Stimulated activated CD8-positive, alpha-beta memory T cell treated with anti-CD3 and anti-CD28 coated beads, Interleukin-15, amount 100 ng/mL, for 1 hour (primary cell): Measurements from ENCODE around the gene ADK.
A peak's percentile ranks its signal among the peaks of the same experiment; 100 is the strongest.
"Not testable (repeated sequence)": the region's sequence is repeated elsewhere in the genome, so short reads cannot be mapped to it uniquely, and the experiment has no call there.

Source experiments
- DNase-seq: peaks from one replicate; pipeline ENCODE4 v3.0.0-alpha.2; 2020; ENCODE audit warnings: low read depth

ADK gene

DNA sequence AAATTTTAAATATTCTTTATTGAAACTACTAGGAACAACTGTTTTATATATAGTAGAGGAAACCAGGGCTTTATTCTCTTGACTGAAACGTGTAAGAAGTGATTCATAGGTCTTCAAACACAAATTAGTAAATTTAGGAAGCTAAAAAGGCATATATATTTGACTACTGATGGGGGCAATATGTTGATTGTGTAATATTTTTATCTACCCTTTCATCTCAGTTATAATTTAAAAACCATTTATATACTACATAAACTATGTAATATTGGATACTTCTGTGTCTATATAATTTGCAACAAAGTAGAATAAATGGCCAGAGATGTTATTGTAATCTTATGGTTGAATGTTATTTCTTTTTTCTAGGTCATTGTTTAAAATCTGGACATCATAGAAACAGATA is 406.1 kb downstream of the ADK start:
- DNase-seq, result no peak

DNA sequence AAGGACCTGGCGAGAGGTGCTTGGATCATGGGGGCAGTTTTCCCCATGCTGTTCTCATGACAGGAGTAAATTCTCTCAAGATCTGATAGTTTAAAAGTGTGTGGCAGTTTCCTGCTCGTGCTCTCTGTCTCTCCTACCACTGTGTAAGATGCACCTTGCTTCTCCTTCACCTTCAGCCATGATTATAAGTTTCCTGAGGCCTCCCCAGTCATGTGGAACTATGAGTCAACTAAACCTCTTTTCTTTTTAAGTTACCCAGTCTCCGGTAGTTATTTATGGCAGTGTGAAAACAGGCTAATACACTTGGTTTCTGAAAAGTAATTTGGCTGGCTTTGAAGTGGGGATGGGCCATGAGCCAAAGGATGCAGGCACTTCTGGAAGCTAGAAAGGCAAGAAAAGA is 407.4 kb downstream of the ADK start:
- DNase-seq, result no peak

DNA sequence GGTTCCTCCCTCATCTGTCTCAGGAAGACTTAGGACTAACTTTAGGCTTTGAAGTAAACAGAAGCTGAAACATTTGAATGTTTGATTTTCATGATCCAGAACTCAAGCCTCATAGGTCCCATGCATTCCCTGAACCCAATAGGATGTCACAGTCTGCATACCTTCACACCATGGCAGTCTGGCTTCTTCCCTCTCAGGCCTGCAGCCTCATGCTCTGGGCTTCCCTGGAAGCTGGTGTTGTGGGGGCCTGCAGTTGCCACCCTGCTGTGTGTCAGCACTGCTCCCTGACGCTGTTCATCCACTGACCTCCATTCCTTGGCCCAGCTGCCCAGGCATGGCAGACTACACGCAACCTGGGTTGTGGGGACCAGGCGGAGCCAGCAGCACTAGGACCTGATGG is 407.9 kb downstream of the ADK start:
- no peak for DNase-seq

DNA sequence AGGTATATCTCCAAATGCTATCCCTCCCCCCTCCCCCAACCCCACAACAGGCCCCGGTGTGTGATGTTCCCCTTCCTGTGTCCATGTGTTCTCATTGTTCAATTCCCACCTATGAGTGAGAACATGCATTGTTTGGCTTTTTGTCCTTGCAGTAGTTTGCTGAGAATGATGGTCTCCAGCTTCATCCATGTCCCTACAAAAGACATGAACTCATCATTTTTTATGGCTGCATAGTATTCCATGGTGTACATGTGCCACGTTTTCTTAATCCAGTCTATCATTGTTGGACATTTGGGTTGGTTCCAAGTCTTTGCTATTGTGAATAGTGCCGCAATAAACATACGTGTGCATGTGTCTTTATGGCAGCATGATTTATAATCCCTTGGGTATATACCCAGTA is 417.9 kb downstream of the ADK start:
- DNase-seq, result not testable (repeated sequence)

DNA sequence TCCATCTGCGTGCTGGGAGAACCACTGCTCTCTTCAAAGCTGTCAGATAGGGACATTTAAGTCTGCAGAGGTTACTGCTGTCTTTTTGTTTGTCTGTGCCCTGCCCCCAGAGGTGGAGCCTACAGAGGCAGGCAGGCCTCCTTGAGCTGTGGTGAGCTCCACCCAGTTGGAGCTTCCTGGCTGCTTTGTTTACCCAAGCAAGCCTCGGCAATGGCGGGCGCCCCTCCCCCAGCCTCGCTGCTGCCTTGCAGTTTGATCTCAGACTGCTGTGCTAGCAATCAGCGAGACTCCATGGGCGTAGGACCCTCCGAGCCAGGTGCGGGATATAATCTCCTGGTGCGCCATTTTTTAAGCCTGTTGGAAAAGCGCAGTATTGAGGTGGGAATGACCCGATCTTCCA is 422.5 kb downstream of the ADK start:
- DNase-seq, result not testable (repeated sequence)

DNA sequence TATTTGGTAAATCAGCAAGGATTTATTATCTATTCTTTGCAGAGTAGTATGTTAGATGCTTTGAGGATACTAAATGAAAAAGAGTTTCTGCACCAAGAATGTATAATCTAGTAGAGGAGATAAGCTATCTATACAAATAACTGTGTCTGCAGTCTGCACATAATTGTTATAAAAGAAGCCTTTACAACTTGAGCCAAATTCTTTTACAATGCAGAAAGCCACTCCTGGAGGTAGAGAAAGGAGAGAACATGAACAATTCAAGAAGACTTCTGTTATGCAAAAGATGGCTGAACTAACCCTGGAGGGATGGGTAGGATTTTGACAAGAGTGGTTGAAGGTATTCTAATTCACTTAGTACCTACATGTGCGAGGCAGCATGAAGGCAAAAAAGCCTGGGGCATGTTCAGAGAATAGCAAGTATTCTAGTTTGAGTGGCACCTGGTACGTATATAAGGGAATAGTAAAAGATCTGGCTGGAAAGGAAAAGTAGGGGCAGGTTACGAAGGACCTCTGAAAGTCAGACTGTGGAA is 424.2 kb downstream of the ADK start:
- DNase-seq, result no peak

DNA sequence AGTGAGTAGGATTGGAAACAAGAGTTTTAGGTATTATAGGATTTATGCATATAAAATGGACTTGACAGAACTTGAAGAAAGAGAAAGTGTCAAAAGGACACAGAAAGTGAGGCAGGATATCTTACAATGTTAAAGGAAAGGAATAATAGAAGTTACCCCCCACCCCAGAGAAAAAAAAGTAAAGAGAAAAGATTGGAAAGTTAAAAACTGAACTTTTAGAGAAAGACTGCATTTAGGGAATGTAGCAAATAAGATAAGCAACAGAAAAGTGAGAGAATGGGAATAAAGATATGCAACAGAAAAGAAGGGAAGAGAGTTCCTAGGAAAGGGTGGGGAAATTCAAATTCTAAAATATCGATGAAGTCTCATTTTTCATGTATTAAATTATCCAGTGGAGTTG is 424.9 kb downstream of the ADK start:
- DNase-seq, result no peak

DNA sequence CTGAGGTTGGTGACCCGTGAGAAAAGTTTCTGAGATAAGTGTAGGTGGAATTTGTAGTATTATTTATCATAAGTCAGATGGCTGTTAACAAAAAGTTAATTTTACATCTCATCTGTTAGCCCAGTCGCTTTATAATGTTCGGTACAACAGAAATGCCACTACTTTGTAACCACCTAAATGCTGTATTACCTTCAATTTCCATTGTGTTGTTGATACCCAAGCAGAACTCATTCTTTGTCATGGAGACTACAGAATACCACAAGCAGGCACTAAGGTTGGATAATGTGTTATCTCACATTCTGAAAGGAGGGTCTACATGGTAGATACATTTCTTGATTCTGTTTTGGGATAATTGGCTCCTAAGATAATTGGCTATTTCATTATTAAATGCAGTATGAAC is 425.6 kb downstream of the ADK start:
- DNase-seq, result no peak

DNA sequence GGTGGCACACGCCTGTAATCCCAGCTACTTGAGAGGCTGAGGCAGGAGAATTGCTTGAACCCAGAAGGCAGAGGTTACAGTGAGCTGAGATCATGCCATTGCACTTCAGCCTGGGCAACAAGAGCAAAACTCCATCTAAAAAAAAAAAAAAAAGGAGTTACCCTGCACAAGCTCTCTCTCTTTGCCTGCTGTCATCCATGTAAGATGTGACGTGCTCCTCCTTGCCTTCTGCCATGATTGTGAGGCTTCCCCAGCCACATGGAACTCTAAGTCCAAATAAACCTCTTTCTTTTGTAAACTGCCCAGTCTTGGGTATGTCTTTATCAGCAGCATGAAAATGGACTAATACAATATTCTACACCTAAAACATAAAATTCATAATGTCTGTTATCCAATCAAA is 429.4 kb downstream of the ADK start:
- not testable (repeated sequence) for DNase-seq

DNA sequence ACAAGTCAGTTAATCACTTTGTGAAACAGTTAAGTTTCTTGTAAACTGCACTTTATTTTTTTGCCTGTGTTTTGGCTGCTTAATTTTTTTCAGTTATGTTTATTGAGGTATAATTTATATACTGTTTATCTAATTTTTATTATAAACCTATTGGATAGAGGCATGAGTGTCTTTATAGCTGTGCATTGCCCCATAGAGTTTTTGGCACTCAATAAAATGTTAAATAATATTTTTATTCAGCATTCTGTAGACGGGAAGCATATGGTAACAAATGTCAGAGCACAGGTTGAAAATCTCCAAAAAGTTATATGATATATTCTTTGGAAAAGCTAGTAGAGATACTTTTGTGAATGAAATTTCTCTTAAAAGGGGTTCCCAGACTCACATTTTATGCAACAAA is 431.5 kb downstream of the ADK start:
- no peak for DNase-seq

DNA sequence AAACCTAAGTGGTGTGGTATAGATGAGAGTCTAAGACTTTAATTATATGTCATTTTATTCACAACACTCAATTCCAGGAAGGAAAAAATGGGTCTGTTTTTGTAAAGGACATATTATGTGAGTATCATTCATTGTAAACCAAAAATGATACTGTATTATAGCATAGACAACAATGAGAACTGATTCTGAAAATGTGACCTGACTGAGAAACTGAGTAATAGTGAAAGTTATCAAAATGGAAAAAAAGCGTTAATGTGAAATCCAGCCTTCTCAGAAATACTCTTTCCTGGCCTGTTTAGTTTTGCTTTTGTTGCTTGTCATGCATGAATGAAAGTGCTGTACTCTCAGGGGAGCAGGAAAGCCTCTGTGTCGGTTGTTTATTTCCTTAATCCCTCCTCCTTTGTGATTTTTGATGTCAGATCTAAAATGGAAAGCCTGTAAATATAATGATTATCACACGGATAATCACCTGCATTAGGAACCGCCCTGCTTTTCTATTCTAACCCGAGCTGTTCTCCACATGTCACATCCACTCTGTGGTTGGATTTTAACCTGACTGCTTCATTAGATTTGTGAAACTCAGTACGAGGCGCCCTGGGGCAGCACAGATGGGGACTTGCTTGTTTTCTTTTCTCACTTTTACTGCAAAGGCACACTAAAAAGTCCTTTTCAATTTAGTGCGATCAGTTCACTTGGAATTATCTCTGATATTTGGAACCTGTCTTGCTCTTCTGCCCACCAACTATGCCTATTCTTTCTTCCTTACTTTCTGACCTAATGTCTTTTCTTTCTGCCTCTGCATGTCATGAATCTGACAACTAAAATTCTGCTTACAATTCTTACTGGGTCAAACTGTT is 434.4 kb downstream of the ADK start:
- no peak for DNase-seq

DNA sequence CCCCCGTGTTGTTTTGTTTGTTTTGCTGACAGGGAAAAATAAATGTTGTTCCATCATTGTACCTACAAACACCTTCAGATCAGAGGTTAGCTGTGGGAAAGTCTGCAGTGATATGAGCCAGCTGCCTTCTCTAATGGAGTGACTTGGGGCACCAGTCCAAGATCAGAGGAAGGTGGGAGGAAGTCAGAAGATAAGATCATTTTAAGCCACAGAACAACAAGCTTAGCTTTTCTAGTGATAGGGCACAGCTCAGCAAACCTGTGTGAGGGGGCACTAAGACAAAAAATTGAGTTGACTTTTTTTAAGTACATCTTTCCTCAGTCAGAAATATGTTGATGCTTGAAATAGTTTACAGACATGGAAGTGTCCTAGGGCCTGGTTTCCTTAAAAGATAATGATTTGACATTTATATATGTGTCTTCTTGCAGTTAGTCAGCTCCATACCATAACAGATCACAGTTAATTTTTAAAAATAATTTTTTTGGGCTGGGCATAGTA is 435.1 kb downstream of the ADK start:
- peak; percentile 2 for DNase-seq

DNA sequence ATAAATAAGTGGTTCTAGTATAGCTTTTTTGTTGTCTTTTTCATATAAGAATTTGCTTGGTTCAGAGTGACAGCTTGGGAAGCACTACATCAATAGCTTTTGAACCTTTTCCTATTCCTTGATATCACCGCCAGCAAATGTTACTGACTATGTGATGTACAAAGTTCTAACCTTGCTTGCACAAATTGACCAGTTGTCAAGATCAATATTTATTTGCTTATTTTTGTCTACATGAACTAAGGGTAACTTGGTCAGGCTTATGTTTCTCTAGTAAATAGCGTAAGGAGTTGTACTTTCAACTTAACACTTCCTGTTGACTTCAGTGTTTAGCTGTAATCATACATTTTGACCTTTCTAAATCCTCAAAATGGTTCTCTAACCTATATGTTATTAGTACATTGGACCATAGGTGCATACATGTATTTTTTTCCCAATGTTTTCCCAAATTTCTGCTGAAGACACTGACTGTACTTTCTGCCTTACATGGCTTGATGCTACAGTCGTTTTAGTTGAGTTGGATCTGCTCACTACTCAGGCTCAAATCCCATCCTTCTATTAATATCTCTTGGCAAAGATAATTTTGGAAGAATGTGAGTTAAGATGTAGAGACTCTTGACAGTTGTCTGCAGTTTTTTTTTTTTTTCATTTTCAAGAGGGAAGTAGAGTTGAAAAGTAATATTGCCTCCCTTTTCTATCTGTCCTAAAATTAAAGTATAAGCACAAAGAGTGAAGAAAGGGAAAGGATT is 436.3 kb downstream of the ADK start:
- no peak for DNase-seq

DNA sequence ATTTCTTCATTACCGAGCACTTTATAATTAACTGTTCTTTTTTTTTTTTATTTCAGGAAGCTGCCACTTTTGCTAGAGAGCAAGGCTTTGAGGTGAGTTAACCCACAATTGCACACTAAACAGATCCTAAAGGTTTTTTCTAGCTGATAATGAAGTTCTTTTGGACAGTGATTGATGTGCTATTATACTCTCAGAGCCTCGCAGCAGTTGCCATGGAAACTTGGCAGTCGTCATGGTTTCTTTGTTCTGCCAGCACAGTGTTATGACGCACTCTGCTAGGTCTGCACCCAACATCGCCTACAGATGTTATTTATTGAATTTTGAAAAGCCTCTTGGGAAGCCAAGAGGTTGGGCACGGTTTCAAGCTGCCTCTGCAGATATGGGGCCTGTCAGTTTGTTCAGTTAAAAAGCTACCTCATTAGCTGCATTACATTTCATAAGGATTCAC is 438.2 kb downstream of the ADK start:
- peak; percentile 66 for DNase-seq

DNA sequence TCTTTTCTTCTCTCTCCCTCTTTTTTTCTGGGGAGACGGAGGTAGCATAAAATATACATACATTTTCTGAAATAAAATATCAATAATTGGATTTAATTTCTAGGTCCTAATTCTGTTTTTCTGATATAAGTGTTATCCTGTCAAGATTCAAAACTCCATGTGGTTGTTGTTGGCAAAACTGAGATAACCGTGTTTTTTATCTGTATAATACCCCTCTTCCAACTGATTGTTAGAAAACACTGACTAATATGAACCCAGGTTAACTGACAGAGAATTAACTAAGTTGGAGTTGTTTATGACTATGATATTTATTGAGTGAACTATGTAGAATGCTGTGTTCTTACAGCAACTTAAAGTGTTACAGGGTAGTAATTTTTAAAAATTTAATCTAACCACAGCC is 438.8 kb downstream of the ADK start:
- no peak for DNase-seq

DNA sequence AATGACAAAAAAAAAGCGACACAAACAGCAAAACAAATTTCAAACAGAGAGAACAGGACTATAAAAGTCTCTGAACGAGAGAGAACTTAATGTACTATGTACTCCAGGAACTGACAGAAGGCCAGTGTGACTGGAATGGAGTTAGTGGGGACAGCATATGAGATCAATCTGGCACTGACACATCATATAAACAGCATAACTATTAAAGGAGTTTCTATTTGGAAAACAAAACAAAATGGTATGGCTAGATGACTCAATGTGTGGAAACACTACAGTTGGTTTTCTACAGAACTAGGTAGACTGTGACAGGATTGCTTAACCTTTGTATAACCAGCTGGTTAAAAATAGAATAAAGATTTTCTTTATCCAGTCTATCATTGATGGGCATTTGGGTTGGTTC is 442.4 kb downstream of the ADK start:
- DNase-seq, result no peak

DNA sequence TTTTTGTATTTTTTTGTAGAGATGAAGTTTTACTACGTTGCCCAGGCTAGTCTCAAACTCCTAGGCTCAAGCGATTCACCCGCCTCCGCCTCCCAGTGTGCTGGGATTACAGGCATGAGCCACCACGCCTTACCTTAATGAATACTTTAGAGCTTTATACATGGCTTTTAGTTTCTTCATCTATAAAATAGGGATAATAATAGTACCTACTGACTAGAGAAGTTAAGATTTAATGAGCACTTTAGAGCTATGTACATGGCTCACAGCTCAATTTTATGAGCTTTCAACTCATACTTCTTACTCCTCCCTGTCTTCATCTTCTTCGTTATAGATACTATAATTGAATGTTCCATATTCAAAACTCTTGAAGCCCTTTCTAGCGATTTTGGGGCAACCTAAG is 445.7 kb downstream of the ADK start:
- no peak for DNase-seq

DNA sequence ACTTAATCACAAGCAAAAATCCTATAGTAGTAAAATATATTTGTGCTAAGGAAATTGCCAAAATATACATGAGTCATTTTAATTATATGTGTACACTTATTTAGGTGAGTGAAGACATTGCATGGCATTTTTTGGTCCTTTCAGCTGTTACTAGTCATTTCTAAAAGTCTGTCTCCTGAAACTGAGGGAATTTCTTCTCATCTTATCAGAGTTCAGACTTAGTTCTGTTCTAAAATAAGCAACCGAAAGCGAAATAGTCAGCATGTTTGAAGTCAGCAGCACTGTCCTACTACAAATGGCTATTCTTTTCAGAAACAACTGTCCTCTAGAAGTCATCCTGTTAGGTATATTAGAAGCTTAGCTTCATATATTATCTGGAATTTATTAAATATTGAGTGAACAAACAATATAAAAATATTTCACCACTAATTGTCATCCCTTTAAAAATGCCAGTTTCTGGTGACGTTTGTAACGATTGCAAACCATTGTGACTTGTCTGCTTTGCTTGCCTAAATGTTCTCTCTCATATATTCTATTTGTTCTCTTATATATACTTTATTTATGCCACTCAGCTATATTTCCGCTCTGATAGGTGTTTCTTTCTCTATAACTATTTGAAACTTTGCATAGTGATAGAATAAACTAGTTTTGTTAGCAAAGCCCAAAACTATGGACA is 448.0 kb downstream of the ADK start:
- DNase-seq, result no peak

DNA sequence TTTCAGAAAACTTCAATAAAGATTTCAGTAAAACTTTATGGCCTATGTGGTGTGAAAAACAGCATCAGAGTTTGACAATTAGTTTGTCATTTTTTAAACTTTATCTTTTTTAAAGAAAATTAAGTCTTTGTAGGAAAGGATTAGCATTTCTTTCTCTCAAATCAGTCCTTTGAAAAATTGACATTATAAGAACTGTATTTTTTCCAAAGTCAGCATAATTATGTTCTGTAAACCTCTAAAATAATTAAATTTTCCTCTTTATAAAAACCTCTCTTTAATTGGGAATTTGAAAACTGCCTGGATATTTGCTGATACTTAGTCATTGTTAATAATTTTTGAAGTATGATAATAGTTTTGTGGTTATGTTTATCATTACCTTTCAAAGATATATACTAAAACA is 448.7 kb downstream of the ADK start:
- no peak for DNase-seq

DNA sequence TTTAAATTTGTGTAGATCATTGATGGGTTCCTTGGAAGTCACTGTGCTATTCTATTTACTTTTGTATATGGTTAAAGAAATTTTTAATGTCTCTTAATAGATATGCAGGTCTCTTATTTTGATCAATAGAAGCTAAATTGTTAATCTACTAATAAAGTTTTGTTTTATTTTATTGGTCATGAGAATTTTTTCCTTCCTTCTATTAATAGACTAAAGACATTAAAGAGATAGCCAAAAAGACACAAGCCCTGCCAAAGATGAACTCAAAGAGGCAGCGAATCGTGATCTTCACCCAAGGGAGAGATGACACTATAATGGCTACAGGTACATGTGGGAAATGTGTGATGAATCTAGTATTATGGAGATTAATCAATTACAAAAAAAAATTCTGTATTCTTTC is 449.1 kb downstream of the ADK start:
- no peak for DNase-seq

DNA sequence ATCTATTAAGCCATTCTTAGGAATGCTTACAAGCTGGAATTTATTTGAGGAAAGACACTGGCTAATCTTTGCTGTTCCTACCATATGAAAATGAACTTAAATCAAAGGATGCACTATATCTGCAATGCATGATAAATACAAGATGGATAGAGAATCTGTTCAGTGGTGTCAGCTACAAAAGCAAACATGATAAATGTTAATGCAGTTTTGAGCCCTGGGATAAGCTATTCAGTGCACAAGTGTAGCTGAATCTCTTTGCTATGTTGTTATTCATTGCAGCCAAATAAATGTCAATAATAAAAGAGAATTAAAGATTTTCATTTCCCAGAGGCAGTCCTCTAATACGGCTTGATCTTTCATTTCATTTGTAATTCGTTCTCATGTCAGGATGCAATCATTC is 451.6 kb downstream of the ADK start:
- DNase-seq, result no peak

DNA sequence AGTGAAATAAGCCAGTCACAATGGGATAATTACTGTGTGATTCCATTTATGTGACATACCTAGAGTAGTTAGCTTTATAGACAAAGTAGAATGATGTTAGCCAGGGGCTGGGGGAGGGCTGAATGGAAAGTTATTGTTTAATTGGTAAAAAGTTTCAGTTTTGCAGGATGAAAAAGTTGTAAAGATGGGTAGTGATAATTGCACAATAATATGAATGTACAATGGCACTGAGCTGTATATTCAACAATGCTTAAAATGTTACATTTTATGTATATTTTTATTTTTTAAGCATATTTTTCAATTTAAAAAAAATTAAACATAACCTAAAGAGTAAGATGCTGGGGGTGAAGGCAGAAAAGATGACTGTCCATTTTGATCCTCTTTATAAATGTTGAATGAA is 459.3 kb downstream of the ADK start:
- no peak for DNase-seq

DNA sequence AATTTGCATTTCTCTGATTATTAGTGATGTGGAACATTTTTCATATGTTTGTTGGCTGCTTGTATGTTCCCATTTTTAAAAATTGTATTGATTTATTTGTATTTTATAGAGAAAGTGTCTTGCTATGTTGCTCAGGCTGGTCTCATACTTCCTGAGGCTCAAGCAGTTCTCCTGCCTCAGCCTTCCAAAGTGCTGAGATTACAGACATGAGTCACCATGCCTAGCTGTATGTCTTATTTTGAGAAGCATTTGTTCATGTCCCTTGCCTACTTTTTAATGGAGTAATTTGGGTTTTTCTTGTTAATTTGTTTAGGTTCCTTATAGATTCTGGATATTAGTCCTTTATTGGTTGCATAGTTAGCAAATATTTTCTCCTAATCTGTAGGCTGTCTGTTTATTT is 461.2 kb downstream of the ADK start:
- no peak for DNase-seq
